CD4-positive, alpha-beta T cell (primary cell): Measurements from ENCODE around the gene HYI. TPM values are rescaled to one million over a fixed set of nuclear protein-coding genes. Genes with fewer than 3 reads are reported as not detected.

Experiments used
- ATAC-seq: fragments of 200-7000 bp; cut with Tn5 transposase; one replicate; pipeline ENCODE4 v1.10.0; 2022; ENCODE audit warnings: mild to moderate bottlenecking; ENCODE audit not compliant: poor library complexity
- CTCF ChIA-PET: fragments of 350-600 bp; sonication (Branson Sonifier 250); formaldehyde crosslinking; loops from one replicate; lab custom pipeline; 2021; ENCODE audit warnings: antibody characterized with exemption, inconsistent platforms; lab: Charles Lee
- POLR2A ChIA-PET: fragments of 350-600 bp; sonication (Branson Sonifier 250); formaldehyde crosslinking; loops from one replicate; lab custom pipeline; 2021; ENCODE audit warnings: antibody characterized with exemption, inconsistent platforms; lab: Charles Lee
- DNase-seq, 14 experiments: peaks; one replicate each; pipeline ENCODE4 v3.0.0-alpha.2; 2013 to 2020; ENCODE audit warnings: mixed read lengths in 2 of 14
- H3K27ac ChIP-seq, 2 donors: one replicate each; pipeline versions ENCODE4 v1.5.1 to v1.7.0; 2013; ENCODE audit warnings: low read length in 2 of 2, low read depth in 1 of 2, mild to moderate bottlenecking in 1 of 2
- H3K27me3 ChIP-seq, 2 experiments: 1 replicate in 1 of 2; 2 replicates in 1 of 2; pipeline versions ENCODE4 v1.6.1 to v1.7.0; 2013; ENCODE audit warnings: low read length in 2 of 2, control low read depth in 1 of 2, mild to moderate bottlenecking in 1 of 2, moderate library complexity in 1 of 2; ENCODE audit not compliant: insufficient read depth in 2 of 2, control insufficient read depth in 1 of 2
- H3K36me3 ChIP-seq: one replicate; pipeline ENCODE4 v1.6.1; 2013; ENCODE audit warnings: low read length, control low read depth; ENCODE audit not compliant: insufficient read depth
- H3K4me1 ChIP-seq: one replicate; pipeline ENCODE4 v1.6.1; 2013; ENCODE audit warnings: low read length, control low read depth; ENCODE audit not compliant: insufficient read depth
- H3K4me3 ChIP-seq: one replicate; pipeline ENCODE4 v1.5.1; 2013; ENCODE audit warnings: mild to moderate bottlenecking, low read length, moderate library complexity
- H3K9me3 ChIP-seq, 2 experiments: 1 replicate in 1 of 2; 2 replicates in 1 of 2; pipeline versions ENCODE4 v1.6.1 to v1.7.0; 2013; ENCODE audit warnings: low read length in 2 of 2, mild to moderate bottlenecking in 2 of 2, control low read depth in 1 of 2, moderate library complexity in 1 of 2; ENCODE audit not compliant: control insufficient read depth in 1 of 2, insufficient read depth in 1 of 2
- H3K27ac Mint-ChIP-seq: one replicate; pipeline ENCODE4 v1.8.0; 2020; ENCODE audit warnings: mixed read lengths
- H3K27me3 Mint-ChIP-seq: one replicate; pipeline ENCODE4 v1.8.0; 2021; ENCODE audit warnings: mixed read lengths
- H3K36me3 Mint-ChIP-seq: one replicate; pipeline ENCODE4 v1.8.0; 2021; ENCODE audit warnings: low read depth, mixed read lengths
- H3K4me1 Mint-ChIP-seq: one replicate; pipeline ENCODE4 v1.8.0; 2021; ENCODE audit warnings: low read depth, mixed read lengths
- H3K4me3 Mint-ChIP-seq: one replicate; pipeline ENCODE4 v1.8.0; 2020; ENCODE audit warnings: mild to moderate bottlenecking, mixed read lengths
- H3K9me3 Mint-ChIP-seq: one replicate; pipeline ENCODE4 v1.8.0; 2020; ENCODE audit warnings: mixed read lengths
- CTCF ChIP-seq: fragments of 200-600 bp; IDR thresholded peaks from one replicate; pipeline ENCODE4 v1.8.0; 2022; ENCODE audit warnings: antibody characterized with exemption, mild to moderate bottlenecking
- intact Hi-C, 2 experiments: fragments of 100-400 bp; cut with DNase I in 1 of 2; cut with micrococcal nuclease in 1 of 2; formaldehyde crosslinking; loops; one replicate each; pipeline versions ENCODE4 v1.15.1 to v1.9.0; 2023 to 2025; cut with DNase I, micrococcal nuclease
- total RNA-seq, 174 experiments: library from RNA in 2 of 174; stranded (reverse) in 2 of 174; gene quantifications; one replicate each; pipeline ENCODE4 v1.2.3 and lab custom pipeline; 2021 to 2026

Gene HYI
- total RNA-seq, 2 experiments from 2014 or later = 26.1 to 31.6 TPM

- Histone ChIP-seq H3K4me3 (no peak overlapping the region), H3K36me3 (no peaks in the 10 kb centered on the region), H3K9me3 (no peaks in the 10 kb centered on the region), H3K4me1 (no peaks in the 10 kb centered on the region), H3K27me3 (no peaks in the 10 kb centered on the region), H3K27ac (no peak overlapping the region)
- Mint-ChIP-seq H3K36me3 (no peaks in the 10 kb centered on the region), H3K4me3 (no peak overlapping the region), H3K9me3 (no peaks in the 10 kb centered on the region), H3K27me3 (no peaks in the 10 kb centered on the region), H3K27ac (no peak overlapping the region), H3K4me1 (peaks cover 5% of the 10 kb centered on the region)
- DNase-seq = no peak
- no peak for ATAC-seq
- ChIA-PET POLR2A (interaction anchor here (1.1 kb wide), 2 partner anchors 10 to 12 kb away, joined by 3 to 6 read pairs; partner anchors contain the start of gene HYI), CTCF (no interaction called here)
- intact Hi-C loops = no loop called here
- no peak for TF ChIP-seq CTCF
These were observed 12.7 kb upstream of the HYI start for GRCh38 chr1:43466403-43466802.

- no peaks in the 10 kb centered on the region for H3K27me3 Mint-ChIP-seq
- no peak for TF ChIP-seq CTCF
- no peak overlapping the region for H3K4me3 Mint-ChIP-seq
- H3K9me3 Mint-ChIP-seq = no peaks in the 10 kb centered on the region
- H3K36me3 Mint-ChIP-seq = no peaks in the 10 kb centered on the region
- DNase-seq (no peak), ATAC-seq (no peak)
- Histone ChIP-seq H3K27ac (no peak overlapping the region), H3K27me3 (no peaks in the 10 kb centered on the region), H3K36me3 (no peaks in the 10 kb centered on the region), H3K4me3 (no peak overlapping the region), H3K4me1 (no peaks in the 10 kb centered on the region), H3K9me3 (no peaks in the 10 kb centered on the region)
- intact Hi-C loops = no loop called here
- ChIA-PET POLR2A (no interaction called here), CTCF (no interaction called here)
- peaks cover 5% of the 10 kb centered on the region for H3K4me1 Mint-ChIP-seq
- no peak overlapping the region for H3K27ac Mint-ChIP-seq
These were observed 11.9 kb upstream of the HYI start for GRCh38 chr1:43465505-43466067.

GRCh38 chr1:43464681-43465504, 11.2 kb upstream of the HYI start:
- no peaks in the 10 kb centered on the region for H3K9me3 Mint-ChIP-seq

More at GRCh38 chr1:43464681-43465504, 11.2 kb upstream of the HYI start:
- intact Hi-C loops = no loop called here
- H3K4me3 ChIP-seq = no peak overlapping the region
- no peak for TF ChIP-seq CTCF
- ATAC-seq (no peak), DNase-seq (no peak)
- Mint-ChIP-seq H3K4me1 (peaks cover 5% of the 10 kb centered on the region), H3K36me3 (no peaks in the 10 kb centered on the region), H3K4me3 (no peak overlapping the region), H3K27me3 (no peaks in the 10 kb centered on the region), H3K27ac (no peak overlapping the region)
- CTCF ChIA-PET = no interaction called here
- H3K4me1 ChIP-seq = no peaks in the 10 kb centered on the region
- no peaks in the 10 kb centered on the region for H3K36me3 ChIP-seq
- H3K27ac ChIP-seq = no peak overlapping the region
- H3K27me3 ChIP-seq = no peaks in the 10 kb centered on the region
- H3K9me3 ChIP-seq = no peaks in the 10 kb centered on the region
- POLR2A ChIA-PET = interaction anchor here (2.5 kb wide), 1 partner anchor 11 kb away, joined by 8 read pairs; the partner anchor contains the start of gene HYI
